Brain microvascular endothelial cell (primary cell): Measurements from ENCODE around the gene DMBT1.
"Not testable (repeated sequence)": the region's sequence is repeated elsewhere in the genome, so short reads cannot be mapped to it uniquely, and the experiment has no call there.

Experiments used
- DNase-seq: peaks from one replicate; pipeline ENCODE4 v3.0.0-alpha.2; 2020
- H3K27ac ChIP-seq: fragments of 250-450 bp; sonication (Bioruptor Pico); 2 replicates; pipeline ENCODE4 v1.5.1; 2020; ENCODE audit warnings: mild to moderate bottlenecking, moderate library complexity
- H3K27me3 ChIP-seq: fragments of 250-450 bp; sonication (Bioruptor Pico); replicated peaks from 2 replicates; pipeline ENCODE4 v1.5.1; 2020; ENCODE audit warnings: mild to moderate bottlenecking
- H3K36me3 ChIP-seq: fragments of 250-450 bp; sonication (Bioruptor Pico); replicated peaks from 2 replicates; pipeline ENCODE4 v1.5.1; 2020; ENCODE audit warnings: mild to moderate bottlenecking
- H3K4me3 ChIP-seq: 2 replicates; pipeline ENCODE4 v1.5.1; 2011; ENCODE audit warnings: low read depth, mild to moderate bottlenecking, control low read depth, low read length, moderate library complexity
- in situ Hi-C: cut with HindIII; loops from 2 replicates; pipeline ENCODE4 v1.10.0; 2017; ENCODE audit warnings: low sequenced_read_pairs, low pct_ligation_motif_present
- TF ChIP-seq, protein P1 (sequence below): IDR thresholded peaks from 2 replicates; pipeline ENCODE4 v1.5.1; 2011; ENCODE audit warnings: low read depth, mild to moderate bottlenecking, moderate library complexity, low read length, control low read depth, inconsistent platforms; ENCODE audit errors: missing control alignments

DMBT1 gene

GRCh38 chr10:122577311-122577885, 16.8 kb downstream of the DMBT1 start:
- Histone ChIP-seq H3K36me3 (no peaks in the 10 kb centered on the region), H3K4me3 (no peak overlapping the region), H3K27ac (no peak overlapping the region), H3K27me3 (no peaks in the 10 kb centered on the region)
- TF ChIP-seq, protein P1, sequence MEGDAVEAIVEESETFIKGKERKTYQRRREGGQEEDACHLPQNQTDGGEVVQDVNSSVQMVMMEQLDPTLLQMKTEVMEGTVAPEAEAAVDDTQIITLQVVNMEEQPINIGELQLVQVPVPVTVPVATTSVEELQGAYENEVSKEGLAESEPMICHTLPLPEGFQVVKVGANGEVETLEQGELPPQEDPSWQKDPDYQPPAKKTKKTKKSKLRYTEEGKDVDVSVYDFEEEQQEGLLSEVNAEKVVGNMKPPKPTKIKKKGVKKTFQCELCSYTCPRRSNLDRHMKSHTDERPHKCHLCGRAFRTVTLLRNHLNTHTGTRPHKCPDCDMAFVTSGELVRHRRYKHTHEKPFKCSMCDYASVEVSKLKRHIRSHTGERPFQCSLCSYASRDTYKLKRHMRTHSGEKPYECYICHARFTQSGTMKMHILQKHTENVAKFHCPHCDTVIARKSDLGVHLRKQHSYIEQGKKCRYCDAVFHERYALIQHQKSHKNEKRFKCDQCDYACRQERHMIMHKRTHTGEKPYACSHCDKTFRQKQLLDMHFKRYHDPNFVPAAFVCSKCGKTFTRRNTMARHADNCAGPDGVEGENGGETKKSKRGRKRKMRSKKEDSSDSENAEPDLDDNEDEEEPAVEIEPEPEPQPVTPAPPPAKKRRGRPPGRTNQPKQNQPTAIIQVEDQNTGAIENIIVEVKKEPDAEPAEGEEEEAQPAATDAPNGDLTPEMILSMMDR = no peak
- in situ Hi-C loops = no loop called here
- no peak for DNase-seq

- H3K27me3 ChIP-seq, in situ Hi-C loops, H3K36me3 ChIP-seq, DNase-seq, H3K27ac ChIP-seq, H3K4me3 ChIP-seq: not testable (repeated sequence)
These were observed 25.5 kb downstream of the DMBT1 start for GRCh38 chr10:122586070-122586469.

GRCh38 chr10:122587098-122587760, 26.7 kb downstream of the DMBT1 start:
- DNase-seq = no peak
- H3K27ac ChIP-seq = no peak overlapping the region
- TF ChIP-seq, protein P1 = no peak
- no peaks in the 10 kb centered on the region for H3K36me3 ChIP-seq
- no peak overlapping the region for H3K4me3 ChIP-seq
- in situ Hi-C loops = no loop called here
- H3K27me3 ChIP-seq = no peaks in the 10 kb centered on the region

DNA sequence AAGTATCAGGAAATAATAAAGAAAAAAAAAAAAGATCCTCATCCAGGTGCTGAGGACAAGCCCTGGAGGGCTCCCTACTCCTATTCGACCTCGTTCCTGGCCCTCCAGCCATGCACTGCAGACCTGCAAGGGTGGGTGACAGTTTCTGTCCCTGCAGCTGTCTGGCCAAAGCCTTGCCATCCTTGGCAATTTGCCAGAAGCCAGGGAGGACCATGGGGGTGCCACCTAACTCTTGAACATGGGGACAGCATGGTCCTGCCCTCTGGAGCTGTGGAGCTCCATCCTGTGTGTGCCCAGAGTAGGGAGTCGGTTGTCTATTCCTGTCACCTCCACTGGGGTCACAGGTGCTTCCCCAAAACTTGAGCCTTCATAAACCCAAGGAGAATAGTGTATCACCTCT, 27.8 kb downstream of the DMBT1 start:
- Histone ChIP-seq H3K27me3 (no peaks in the 10 kb centered on the region), H3K27ac (no peak overlapping the region), H3K4me3 (no peak overlapping the region), H3K36me3 (no peaks in the 10 kb centered on the region)
- TF ChIP-seq, protein P1 = no peak
- DNase-seq = no peak
- in situ Hi-C loops = no loop called here

DNA sequence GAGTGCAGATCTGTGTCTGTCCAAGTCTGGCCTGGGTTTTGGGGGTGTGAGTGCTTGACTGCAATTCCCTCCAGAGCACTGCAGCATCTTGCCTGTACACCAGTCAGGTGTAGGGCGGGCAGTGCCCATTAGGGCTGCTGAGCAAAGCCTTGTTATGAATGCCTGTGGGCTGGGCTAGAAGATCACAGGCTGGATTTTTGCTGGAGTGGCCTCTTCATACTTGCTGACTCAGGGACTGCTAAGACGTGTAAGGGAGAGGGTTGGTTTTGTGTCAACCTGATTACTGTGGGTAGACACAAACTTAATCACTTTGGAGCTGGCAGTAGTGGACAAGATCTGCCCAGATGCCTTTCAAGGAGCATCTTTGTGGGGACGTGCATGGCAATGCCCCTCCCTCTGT, 29.6 kb downstream of the DMBT1 start:
- DNase-seq = no peak
- no peaks in the 10 kb centered on the region for H3K27me3 ChIP-seq
- no peaks in the 10 kb centered on the region for H3K36me3 ChIP-seq
- no peak overlapping the region for H3K27ac ChIP-seq
- no peak overlapping the region for H3K4me3 ChIP-seq
- in situ Hi-C loops = no loop called here
- TF ChIP-seq, protein P1 = no peak

- in situ Hi-C loops = no loop called here
- no peak overlapping the region for H3K27ac ChIP-seq
- H3K4me3 ChIP-seq = no peak overlapping the region
- H3K36me3 ChIP-seq = no peaks in the 10 kb centered on the region
- TF ChIP-seq, protein P1 = no peak
- H3K27me3 ChIP-seq = no peaks in the 10 kb centered on the region
- DNase-seq = no peak
These were observed 31.2 kb downstream of the DMBT1 start for GRCh38 chr10:122591736-122592135.
